H1 (cell line): Measurements from ENCODE around the gene ZNG1B. TPM values are rescaled to one million over a fixed set of nuclear protein-coding genes. Genes with fewer than 3 reads are reported as not detected.
"Not testable (repeated sequence)": the region's sequence is repeated elsewhere in the genome, so short reads cannot be mapped to it uniquely, and the experiment has no call there.

Experiments
- CTCF ChIA-PET: fragments of 300-600 bp; sonication (Branson Sonifier 250); formaldehyde crosslinking; loops from one replicate; lab custom pipeline; 2021; ENCODE audit not compliant: partially characterized antibody; lab: Charles Lee
- POLR2A ChIA-PET: fragments of 300-600 bp; sonication (Branson Sonifier 250); formaldehyde crosslinking; loops from one replicate; lab custom pipeline; 2021; ENCODE audit warnings: inconsistent platforms; ENCODE audit not compliant: partially characterized antibody; lab: Charles Lee
- DNase-seq, 2 experiments: peaks; one replicate each; pipeline versions ENCODE4 v3.0.0 to v3.0.0-alpha.2; 2010 to 2022; ENCODE audit warnings: low spot score in 2 of 2, low read depth in 1 of 2, mixed read lengths in 1 of 2
- FAIRE-seq: peaks from 2 replicates; lab custom pipeline; 2011; peaks lifted over from hg19 to GRCh38; lab: Jason Lieb, UNC
- H2AFZ ChIP-seq: 2 replicates; pipeline ENCODE4 v1.8.1; 2012; ENCODE audit warnings: low read length, inconsistent platforms
- H2AK5ac ChIP-seq: 2 replicates; pipeline ENCODE4 v1.6.1; 2013; ENCODE audit warnings: low read depth, low read length
- H2BK120ac ChIP-seq: replicated peaks from 2 replicates; pipeline ENCODE3; 2013; ENCODE audit warnings: low read depth, low read length, inconsistent platforms
- H2BK12ac ChIP-seq: 2 replicates; pipeline ENCODE4 v1.6.1; 2013; ENCODE audit warnings: low read depth, low read length
- H2BK15ac ChIP-seq: 2 replicates; pipeline ENCODE4 v1.6.1; 2013; ENCODE audit warnings: low read length
- H2BK20ac ChIP-seq: 2 replicates; pipeline ENCODE4 v1.6.1; 2013; ENCODE audit warnings: low read length
- H2BK5ac ChIP-seq: 2 replicates; pipeline ENCODE4 v1.6.1; 2013; ENCODE audit warnings: low read depth, low read length
- H3K14ac ChIP-seq: 2 replicates; pipeline ENCODE4 v1.6.1; 2013; ENCODE audit warnings: inconsistent platforms; ENCODE audit not compliant: insufficient read length
- H3K18ac ChIP-seq: 2 replicates; pipeline ENCODE4 v1.6.1; 2013; ENCODE audit warnings: low read length; ENCODE audit errors: extremely low read depth
- H3K23ac ChIP-seq: 2 replicates; pipeline ENCODE4 v1.6.1; 2013; ENCODE audit warnings: inconsistent platforms; ENCODE audit not compliant: insufficient read length
- H3K23me2 ChIP-seq: 2 replicates; pipeline ENCODE4 v1.6.1; 2013; ENCODE audit warnings: low read depth, low read length
- H3K27ac ChIP-seq: 2 replicates; pipeline ENCODE4 v1.6.1; 2011; ENCODE audit warnings: low read depth, low read length, inconsistent platforms
- H3K27me3 ChIP-seq, 4 experiments: replicated peaks in 1 of 4; 1 replicate in 1 of 4; 2 replicates in 3 of 4; pipeline versions ENCODE4 v1.6.1 to v1.8.1; 2011 to 2013; ENCODE audit warnings: low read length in 3 of 4, mild to moderate bottlenecking in 3 of 4, inconsistent platforms in 2 of 4, mixed read lengths in 2 of 4, moderate library complexity in 1 of 4; ENCODE audit not compliant: control insufficient read depth in 3 of 4, insufficient read depth in 3 of 4; ENCODE audit errors: extremely low read depth in 1 of 4
- H3K36me3 ChIP-seq, 4 experiments: 2 replicates each; pipeline versions ENCODE4 v1.6.1 to v1.8.1; 2011 to 2013; ENCODE audit warnings: mild to moderate bottlenecking in 4 of 4, low read length in 3 of 4, moderate library complexity in 2 of 4, control low read depth in 1 of 4, inconsistent platforms in 1 of 4; ENCODE audit not compliant: insufficient read depth in 4 of 4, control insufficient read depth in 2 of 4
- H3K4ac ChIP-seq: replicated peaks from 2 replicates; pipeline ENCODE3; 2013; ENCODE audit warnings: low read length, low read depth, mixed read lengths, inconsistent platforms; ENCODE audit not compliant: insufficient read length
- H3K4me1 ChIP-seq, 4 experiments: replicated peaks in 1 of 4; 1 replicate in 1 of 4; 2 replicates in 3 of 4; pipeline versions ENCODE4 v1.6.1 to v1.8.1; 2011 to 2013; ENCODE audit warnings: low read length in 3 of 4, inconsistent platforms in 2 of 4, mixed read lengths in 1 of 4; ENCODE audit not compliant: insufficient read depth in 4 of 4, control insufficient read depth in 3 of 4
- H3K4me2 ChIP-seq, 2 experiments: 2 replicates each; pipeline versions ENCODE4 v1.6.1 to v1.8.1; 2011 to 2013; ENCODE audit warnings: low read depth in 2 of 2, low read length in 2 of 2, control low read depth in 1 of 2, inconsistent platforms in 1 of 2, mild to moderate bottlenecking in 1 of 2; ENCODE audit not compliant: insufficient read depth in 1 of 2
- H3K4me3 ChIP-seq, 4 experiments: fragments of 200-600, 300-600 bp in 1 of 4; sonication (generic), shearing (Covaris generic), sonication (Bioruptor Twin) in 1 of 4; 2 replicates each; pipeline versions ENCODE4 v1.5.1 to v1.8.1; 2011 to 2016; ENCODE audit warnings: low read length in 4 of 4, low read depth in 3 of 4, control low read depth in 2 of 4, inconsistent platforms in 2 of 4, mild to moderate bottlenecking in 2 of 4, mixed read lengths in 1 of 4, moderate library complexity in 1 of 4; ENCODE audit not compliant: insufficient read depth in 2 of 4; ENCODE audit errors: extremely low read depth in 1 of 4
- H3K56ac ChIP-seq: replicated peaks from 2 replicates; pipeline ENCODE3; 2013; ENCODE audit warnings: low read depth, mild to moderate bottlenecking, mixed read lengths, low read length, inconsistent platforms; ENCODE audit not compliant: insufficient read length
- H3K79me1 ChIP-seq: 2 replicates; pipeline ENCODE4 v1.6.1; 2013; ENCODE audit warnings: low read depth, low read length, control low read depth
- H3K79me2 ChIP-seq, 2 experiments: 2 replicates each; pipeline versions ENCODE4 v1.6.1 to v1.8.1; 2012 to 2013; ENCODE audit warnings: low read length in 2 of 2, mild to moderate bottlenecking in 2 of 2, inconsistent platforms in 1 of 2; ENCODE audit not compliant: insufficient read depth in 2 of 2, control insufficient read depth in 1 of 2
- H3K9ac ChIP-seq, 4 experiments: replicated peaks in 1 of 4; 1 replicate in 1 of 4; 2 replicates in 3 of 4; pipeline versions ENCODE4 v1.6.1 to v1.8.1; 2011 to 2013; ENCODE audit warnings: low read depth in 3 of 4, low read length in 3 of 4, control low read depth in 2 of 4, mild to moderate bottlenecking in 2 of 4, moderate library complexity in 2 of 4, inconsistent platforms in 1 of 4; ENCODE audit errors: extremely low read depth in 1 of 4
- H3K9me3 ChIP-seq, 2 experiments: 2 replicates each; pipeline versions ENCODE4 v1.6.1 to v1.8.1; 2012 to 2013; ENCODE audit warnings: mild to moderate bottlenecking in 2 of 2, moderate library complexity in 2 of 2, control low read depth in 1 of 2, inconsistent platforms in 1 of 2, low read depth in 1 of 2, low read length in 1 of 2, mixed read lengths in 1 of 2; ENCODE audit not compliant: insufficient read depth in 2 of 2
- H4K20me1 ChIP-seq, 2 experiments: replicated peaks in 1 of 2; 2 replicates each; pipeline versions ENCODE3 to v1.8.1; 2011 to 2013; ENCODE audit warnings: inconsistent platforms in 2 of 2, low read length in 2 of 2, mild to moderate bottlenecking in 1 of 2; ENCODE audit not compliant: insufficient read depth in 2 of 2, control insufficient read depth in 1 of 2
- H4K5ac ChIP-seq: 2 replicates; pipeline ENCODE4 v1.6.1; 2013; ENCODE audit warnings: low read length, low read depth, mixed read lengths, inconsistent platforms; ENCODE audit not compliant: insufficient read length
- H4K8ac ChIP-seq: 2 replicates; pipeline ENCODE4 v1.8.0; 2013; ENCODE audit warnings: mild to moderate bottlenecking, moderate library complexity, low read length, inconsistent platforms; ENCODE audit not compliant: insufficient read depth; ENCODE audit errors: extremely low read depth
- H4K91ac ChIP-seq: replicated peaks from 2 replicates; pipeline ENCODE3; 2013; ENCODE audit warnings: low read length, mixed read lengths, inconsistent platforms; ENCODE audit not compliant: insufficient read length
- EZH2 ChIP-seq: fragments of 200-600 bp; sonication (generic); IDR thresholded peaks from 2 replicates; pipeline ENCODE4 v1.7.1; 2012; ENCODE audit warnings: low read depth, mild to moderate bottlenecking, moderate library complexity, low read length, inconsistent platforms; ENCODE audit not compliant: severe bottlenecking
- RNF2 ChIP-seq: fragments of 200-900, 300-1000 bp; sonication (generic); IDR thresholded peaks from 2 replicates; pipeline ENCODE4 v1.7.1; 2016; ENCODE audit warnings: borderline replicate concordance, low read depth, mild to moderate bottlenecking, antibody characterized with exemption, low read length; ENCODE audit not compliant: poor library complexity, severe bottlenecking; ENCODE audit errors: missing control alignments
- SUZ12 ChIP-seq: fragments of 200-600 bp; sonication (generic); IDR thresholded peaks from 2 replicates; pipeline ENCODE4 v1.6.1; 2012; ENCODE audit warnings: mild to moderate bottlenecking, inconsistent platforms, low read length, moderate library complexity, mixed read lengths
- WGBS, 2 experiments: shearing (Covaris generic) in 1 of 2; methylation state at CpG; one replicate each; pipeline versions ENCODE4 v1.1.6 to v1.1.7; 2013 to 2015; ENCODE audit warnings: low lambda C conversion rate in 2 of 2, mixed read lengths in 2 of 2, inconsistent platforms in 1 of 2, low coverage in 1 of 2, missing lambda C conversion rate in 1 of 2; ENCODE audit not compliant: insufficient replicate concordance in 2 of 2, insufficient coverage in 1 of 2, insufficient read length in 1 of 2; ENCODE audit errors: extremely low coverage in 1 of 2, missing lambda C conversion rate in 1 of 2; 5-methylcytosine and 5-hydroxymethylcytosine counted together
- polyA plus RNA-seq, 7 experiments: library from polyadenylated mRNA; depleted of rRNA in 3 of 7; stranded (reverse) in 5 of 7; unstranded in 2 of 7; fragments of >200 nt in 5 of 7; fragments of 200-250 nt in 2 of 7; gene quantifications; 1 replicate in 5 of 7; 2 replicates in 1 of 7; 4 replicates in 1 of 7; pipeline versions ENCODE4 v1.2.1 to v1.2.3, GENCODE V29; 2011 to 2013; ENCODE audit warnings: missing spikeins in 2 of 7, mixed read lengths in 2 of 7
- total RNA-seq: library from RNA; stranded (reverse); fragmentation: NEBNext Ultra II Directional; extraction: Animal tissue kit (Norgen Biotek cat#: 25700); gene quantifications from 2 replicates; pipeline ENCODE4 v1.2.1, GENCODE V29; 2021

Gene ZNG1B
- total and polyA plus RNA-seq, 2 of the 8 experiments (the other 6 are each of a cell fraction or from before 2014, with no cell fraction given), result 12.8 to 32.7 TPM

- H3K79me2 ChIP-seq, H3K23me2 ChIP-seq, DNase-seq, H3K56ac ChIP-seq, H2BK12ac ChIP-seq, H3K4me1 ChIP-seq, H3K27ac ChIP-seq, H2AK5ac ChIP-seq, H3K18ac ChIP-seq, H2BK5ac ChIP-seq, H3K36me3 ChIP-seq, H3K9ac ChIP-seq, H2AFZ ChIP-seq, H4K20me1 ChIP-seq, H4K8ac ChIP-seq, H3K4ac ChIP-seq, H2BK120ac ChIP-seq, H4K5ac ChIP-seq, H3K23ac ChIP-seq, H4K91ac ChIP-seq, POLR2A ChIA-PET, FAIRE-seq, H3K14ac ChIP-seq, H2BK15ac ChIP-seq, H2BK20ac ChIP-seq, CTCF ChIA-PET, H3K4me2 ChIP-seq, H3K79me1 ChIP-seq: not testable (repeated sequence)
- WGBS, 2 experiments, result 9% methylated on average over 11 of the region's 23 CpGs; no CpG with 5 or more reads in 1 of the 2 experiments
- TF ChIP-seq EZH2 (peak; percentile 69), RNF2 (peak; percentile 74), SUZ12 (peak; percentile 62)
- TF ChIP-seq, all 59 proteins: peak for 3; not testable (repeated sequence) for 56
- peaks cover 24 to 53% (median 39%) of the 10 kb centered on the region in 4 experiments; a peak in 6 of 7 replicates for H3K27me3 ChIP-seq
- not testable (repeated sequence) for H3K4me3 ChIP-seq, H3K9me3 ChIP-seq
These were observed 66.6 kb downstream of the ZNG1B start for GRCh38 chr2:113504081-113504480.
